BJ (cell line): ENCODE data around the gene DTNB. TPM values are rescaled to one million over a fixed set of nuclear protein-coding genes. Genes with fewer than 3 reads are reported as not detected.

Source experiments
- CTCF ChIA-PET: fragments of 350-600 bp; formaldehyde crosslinking; extraction: SDS; loops from one replicate; lab custom pipeline; 2021; ENCODE audit warnings: antibody characterized with exemption, inconsistent platforms; lab: Yijun Ruan, JAX
- POLR2A ChIA-PET: fragments of 300-600 bp; sonication (Branson Sonifier 250); formaldehyde crosslinking; extraction: SDS; loops from one replicate; lab custom pipeline; 2021; ENCODE audit warnings: antibody characterized with exemption; lab: Charles Lee
- DNase-seq: peaks from one replicate; pipeline ENCODE4 v3.0.0-alpha.2; 2011; ENCODE audit warnings: low read depth
- H3K27me3 ChIP-seq: 2 replicates; pipeline ENCODE4 v1.6.0; 2011; ENCODE audit warnings: low read length; ENCODE audit not compliant: control insufficient read depth, insufficient read depth
- H3K36me3 ChIP-seq: 2 replicates; pipeline ENCODE4 v1.5.1; 2011; ENCODE audit warnings: low read length; ENCODE audit not compliant: control insufficient read depth, insufficient read depth
- H3K4me3 ChIP-seq: 2 replicates; pipeline ENCODE4 v1.5.1; 2011; ENCODE audit warnings: low read depth, mild to moderate bottlenecking, control low read depth, low read length
- polyA plus RNA-seq: library from polyadenylated mRNA; depleted of rRNA; stranded (reverse); fragments of >200 nt; gene quantifications from 2 replicates; pipeline ENCODE4 v1.2.3, GENCODE V29; 2011
- TF ChIP-seq, protein P1 (sequence below): IDR thresholded peaks from 2 replicates; pipeline ENCODE4 v1.5.1; 2011; ENCODE audit warnings: low read depth, mild to moderate bottlenecking, control low read depth, inconsistent platforms, low read length, moderate library complexity; ENCODE audit not compliant: insufficient read depth

DTNB gene
- polyA plus RNA-seq, 1 experiment: 7.7 TPM

DNA sequence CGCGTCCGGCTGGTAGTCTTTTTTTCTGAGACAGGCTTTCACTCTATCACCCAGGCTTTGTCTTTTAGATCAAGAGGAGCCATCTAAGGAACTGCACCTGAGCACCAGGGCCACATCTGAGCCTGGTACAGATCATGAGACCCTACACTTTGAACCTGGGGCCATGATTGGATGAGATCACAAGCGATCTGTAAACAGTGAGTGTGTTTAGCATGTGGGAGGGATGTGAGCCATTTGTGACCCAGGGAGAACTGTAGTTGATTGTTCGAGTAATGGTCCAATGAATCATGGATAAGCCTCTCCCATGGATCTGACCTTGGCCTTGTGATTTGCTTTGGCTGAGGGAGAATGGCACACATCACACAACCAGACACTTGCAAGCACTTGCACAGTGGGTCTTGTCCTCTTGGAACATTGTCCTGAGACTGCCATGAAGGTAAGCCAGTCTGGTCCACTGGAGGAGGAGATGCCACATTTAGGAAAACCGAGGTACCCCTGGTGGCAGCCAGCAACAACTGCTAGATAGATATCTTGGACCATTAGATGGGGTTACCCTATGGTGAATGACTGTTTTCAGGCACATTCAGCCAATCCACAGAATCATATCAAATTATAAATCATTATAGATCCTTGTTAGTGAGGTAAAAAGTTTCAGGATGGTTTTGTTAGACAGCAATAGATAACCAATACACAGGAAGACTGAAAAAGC is 19.5 kb upstream of the DTNB start:
- TF ChIP-seq, protein P1, sequence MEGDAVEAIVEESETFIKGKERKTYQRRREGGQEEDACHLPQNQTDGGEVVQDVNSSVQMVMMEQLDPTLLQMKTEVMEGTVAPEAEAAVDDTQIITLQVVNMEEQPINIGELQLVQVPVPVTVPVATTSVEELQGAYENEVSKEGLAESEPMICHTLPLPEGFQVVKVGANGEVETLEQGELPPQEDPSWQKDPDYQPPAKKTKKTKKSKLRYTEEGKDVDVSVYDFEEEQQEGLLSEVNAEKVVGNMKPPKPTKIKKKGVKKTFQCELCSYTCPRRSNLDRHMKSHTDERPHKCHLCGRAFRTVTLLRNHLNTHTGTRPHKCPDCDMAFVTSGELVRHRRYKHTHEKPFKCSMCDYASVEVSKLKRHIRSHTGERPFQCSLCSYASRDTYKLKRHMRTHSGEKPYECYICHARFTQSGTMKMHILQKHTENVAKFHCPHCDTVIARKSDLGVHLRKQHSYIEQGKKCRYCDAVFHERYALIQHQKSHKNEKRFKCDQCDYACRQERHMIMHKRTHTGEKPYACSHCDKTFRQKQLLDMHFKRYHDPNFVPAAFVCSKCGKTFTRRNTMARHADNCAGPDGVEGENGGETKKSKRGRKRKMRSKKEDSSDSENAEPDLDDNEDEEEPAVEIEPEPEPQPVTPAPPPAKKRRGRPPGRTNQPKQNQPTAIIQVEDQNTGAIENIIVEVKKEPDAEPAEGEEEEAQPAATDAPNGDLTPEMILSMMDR: no peak
- Histone ChIP-seq H3K4me3 (no peak overlapping the region), H3K27me3 (peaks cover 2% of the 10 kb centered on the region; the same call in 1 of the 2 replicates), H3K36me3 (no peaks in the 10 kb centered on the region)
- DNase-seq: no peak
- ChIA-PET POLR2A (no interaction called here), CTCF (interaction anchor here (3.9 kb wide), 1 partner anchor 8 kb away, joined by 28 read pairs; no protein-coding TSS in a partner anchor)

DNA sequence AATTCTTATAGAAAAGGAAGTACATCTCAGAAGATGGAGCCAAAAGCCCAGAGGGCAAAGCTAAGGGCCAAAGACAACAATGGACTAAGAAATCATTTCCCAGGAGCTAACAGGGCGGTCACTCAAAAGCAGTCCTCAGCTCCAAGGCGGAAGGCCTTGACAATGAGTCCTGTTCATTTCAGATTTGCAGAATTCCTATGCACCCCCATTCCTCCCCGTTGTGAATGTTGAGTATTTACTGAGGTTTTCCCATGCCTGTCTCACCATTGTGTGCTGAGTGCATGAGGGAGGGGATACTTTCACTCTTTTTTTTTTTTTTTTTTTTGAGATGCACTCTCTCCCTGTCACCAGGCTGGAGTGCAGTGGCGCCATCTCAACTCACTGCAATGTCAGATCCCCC is 18.8 kb upstream of the DTNB start:
- POLR2A ChIA-PET: no interaction called here
- Histone ChIP-seq H3K36me3 (no peaks in the 10 kb centered on the region), H3K4me3 (no peak overlapping the region), H3K27me3 (peaks cover 2% of the 10 kb centered on the region; the same call in 1 of the 2 replicates)
- CTCF ChIA-PET: interaction anchor here (1.2 to 3.9 kb wide), 2 partner anchors 9 to 84 kb away, joined by 3 to 28 read pairs; no protein-coding TSS in a partner anchor
- TF ChIP-seq, protein P1: no peak
- no peak for DNase-seq

DNA sequence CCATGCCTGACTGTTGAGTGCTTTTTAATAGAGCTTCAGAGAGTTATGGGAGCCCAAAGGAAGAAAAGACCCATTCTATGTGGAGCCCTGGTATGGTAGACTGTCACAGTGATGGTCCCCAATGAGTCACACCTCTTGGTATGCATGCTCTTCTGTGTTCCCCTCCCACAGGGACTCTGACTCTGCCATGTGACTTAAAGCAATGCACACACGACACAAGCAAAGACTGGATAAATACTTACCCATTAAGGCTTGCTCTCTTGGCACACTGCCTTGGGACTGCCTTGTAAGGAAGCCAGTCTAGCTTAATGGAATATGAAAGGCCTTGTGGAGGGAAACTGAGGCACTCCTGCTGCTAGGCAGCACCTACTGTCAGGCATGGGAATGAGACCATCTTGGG is 16.7 kb upstream of the DTNB start:
- CTCF ChIA-PET: interaction anchor here (3.9 kb wide), 1 partner anchor 11 kb away, joined by 28 read pairs; no protein-coding TSS in a partner anchor
- Histone ChIP-seq H3K4me3 (no peak overlapping the region), H3K36me3 (no peaks in the 10 kb centered on the region), H3K27me3 (peaks cover 2% of the 10 kb centered on the region; the same call in 1 of the 2 replicates)
- no peak for DNase-seq
- TF ChIP-seq, protein P1: no peak
- POLR2A ChIA-PET: no interaction called here

DNA sequence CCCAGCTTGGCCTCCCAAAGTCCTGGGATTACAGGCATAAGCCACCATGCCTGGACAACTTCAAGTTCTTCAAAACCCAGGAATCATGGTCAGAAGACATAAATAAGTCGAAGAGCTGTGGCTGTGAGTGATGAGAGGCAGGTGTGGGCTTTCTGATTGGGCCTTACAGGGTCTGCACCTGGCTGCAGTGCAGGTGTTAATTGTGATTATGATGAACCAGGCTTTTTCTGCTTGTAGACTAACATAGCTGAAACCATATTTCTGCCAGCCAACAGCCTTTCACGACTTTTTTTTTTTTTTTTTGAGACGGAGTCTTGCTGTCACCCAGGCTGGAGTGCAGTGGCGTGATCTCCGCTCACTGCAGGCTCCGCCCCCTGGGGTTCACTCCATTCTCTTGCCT is 14.9 kb upstream of the DTNB start:
- TF ChIP-seq, protein P1: no peak
- H3K36me3 ChIP-seq: no peaks in the 10 kb centered on the region
- DNase-seq: no peak
- peaks cover 2% of the 10 kb centered on the region; the same call in 1 of the 2 replicates for H3K27me3 ChIP-seq
- ChIA-PET POLR2A (no interaction called here), CTCF (no interaction called here)
- no peak overlapping the region for H3K4me3 ChIP-seq

DNA sequence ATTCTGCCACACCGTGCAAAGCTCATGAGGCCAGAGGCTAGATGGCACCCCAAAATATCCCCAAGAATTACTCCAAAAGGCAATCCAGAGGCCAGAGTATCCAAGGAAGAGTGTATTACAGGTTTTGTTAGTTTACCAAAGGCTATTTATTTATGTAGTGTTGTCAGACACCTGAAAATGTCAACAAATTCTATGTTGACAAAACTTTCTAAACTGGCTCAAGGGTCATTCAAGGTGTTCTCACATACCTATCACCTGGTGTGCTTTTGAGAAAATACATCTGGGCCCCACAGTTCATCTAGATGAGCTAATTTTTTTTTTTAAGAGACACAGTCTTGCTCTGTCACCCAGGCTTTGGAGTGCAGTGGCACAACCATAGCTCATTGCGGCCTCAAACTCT is 12.4 kb upstream of the DTNB start:
- DNase-seq: no peak
- ChIA-PET CTCF (interaction anchor here (3.1 kb wide), 1 partner anchor 13 kb away, joined by 29 read pairs; no protein-coding TSS in a partner anchor), POLR2A (no interaction called here)
- TF ChIP-seq, protein P1: no peak
- no peak overlapping the region for H3K4me3 ChIP-seq
- H3K36me3 ChIP-seq: no peaks in the 10 kb centered on the region
- no peaks in the 10 kb centered on the region for H3K27me3 ChIP-seq
